Loucy (cell line): ENCODE data around the gene OSBPL1A.

ENCODE experiments used
- H2AFZ ChIP-seq: fragments of 200-600 bp; sonication (generic); 2 replicates; pipeline ENCODE4 v1.6.0; 2016; ENCODE audit warnings: antibody characterized with exemption, mild to moderate bottlenecking, low read length, moderate library complexity
- H3F3A ChIP-seq: fragments of 200-600 bp; 2 replicates; pipeline ENCODE4 v1.6.0; 2016; ENCODE audit warnings: antibody characterized with exemption, low read depth, mild to moderate bottlenecking
- H3K27me3 ChIP-seq: fragments of 200-600 bp; sonication (generic); 2 replicates; pipeline ENCODE4 v1.6.1; 2014; ENCODE audit warnings: low read length, mild to moderate bottlenecking; ENCODE audit not compliant: insufficient read depth, poor library complexity, severe bottlenecking
- H3K36me3 ChIP-seq: fragments of 200-600 bp; sonication (generic); 2 replicates; pipeline ENCODE4 v1.6.1; 2016; ENCODE audit warnings: low read length; ENCODE audit not compliant: insufficient read depth
- H3K4me1 ChIP-seq: fragments of 200-600 bp; sonication (generic); 2 replicates; pipeline ENCODE4 v1.5.1; 2014; ENCODE audit warnings: low read length, mild to moderate bottlenecking; ENCODE audit not compliant: insufficient read depth, poor library complexity, severe bottlenecking
- H3K4me2 ChIP-seq: fragments of 200-600 bp; sonication (generic); 2 replicates; pipeline ENCODE4 v1.6.0; 2014; ENCODE audit warnings: antibody characterized with exemption, low read length, low read depth, mild to moderate bottlenecking; ENCODE audit not compliant: poor library complexity, severe bottlenecking
- H3K4me3 ChIP-seq: fragments of 200-600 bp; sonication (generic); 2 replicates; pipeline ENCODE4 v1.5.1; 2014; ENCODE audit warnings: low read length, mild to moderate bottlenecking, mixed read lengths; ENCODE audit not compliant: poor library complexity, severe bottlenecking
- H3K79me2 ChIP-seq: fragments of 200-600 bp; sonication (generic); 2 replicates; pipeline ENCODE4 v1.6.1; 2014; ENCODE audit warnings: low read length; ENCODE audit not compliant: insufficient read depth
- H3K9ac ChIP-seq: fragments of 200-600 bp; sonication (generic); 2 replicates; pipeline ENCODE4 v1.6.0; 2014; ENCODE audit warnings: mild to moderate bottlenecking, low read depth, low read length, moderate library complexity; ENCODE audit not compliant: poor library complexity, severe bottlenecking
- H3K9me2 ChIP-seq: fragments of 200-600 bp; sonication (generic); replicated peaks from 2 replicates; pipeline ENCODE4 v1.6.1; 2016; ENCODE audit warnings: low read depth, low read length, mixed read lengths
- H3K9me3 ChIP-seq: fragments of 200-600 bp; sonication (generic); 2 replicates; pipeline ENCODE4 v1.6.1; 2014; ENCODE audit warnings: mild to moderate bottlenecking, antibody characterized with exemption, low read length, low read depth; ENCODE audit not compliant: insufficient read depth
- H4K20me1 ChIP-seq: fragments of 200-600 bp; sonication (generic); 2 replicates; pipeline ENCODE4 v1.6.0; 2014; ENCODE audit warnings: antibody characterized with exemption, low read length, mild to moderate bottlenecking; ENCODE audit not compliant: insufficient read depth, poor library complexity, severe bottlenecking
- CTCF ChIP-seq: fragments of 200-600 bp; sonication (generic); conservative IDR thresholded peaks from 2 replicates; pipeline ENCODE4 v1.5.1; 2014; ENCODE audit warnings: mild to moderate bottlenecking, antibody characterized with exemption, low read length
- EZH2phosphoT487 ChIP-seq: fragments of 200-600 bp; IDR thresholded peaks from 2 replicates; pipeline ENCODE4 v1.6.1; 2018; ENCODE audit warnings: antibody characterized with exemption, mild to moderate bottlenecking, moderate library complexity, borderline replicate concordance

Gene OSBPL1A

DNA sequence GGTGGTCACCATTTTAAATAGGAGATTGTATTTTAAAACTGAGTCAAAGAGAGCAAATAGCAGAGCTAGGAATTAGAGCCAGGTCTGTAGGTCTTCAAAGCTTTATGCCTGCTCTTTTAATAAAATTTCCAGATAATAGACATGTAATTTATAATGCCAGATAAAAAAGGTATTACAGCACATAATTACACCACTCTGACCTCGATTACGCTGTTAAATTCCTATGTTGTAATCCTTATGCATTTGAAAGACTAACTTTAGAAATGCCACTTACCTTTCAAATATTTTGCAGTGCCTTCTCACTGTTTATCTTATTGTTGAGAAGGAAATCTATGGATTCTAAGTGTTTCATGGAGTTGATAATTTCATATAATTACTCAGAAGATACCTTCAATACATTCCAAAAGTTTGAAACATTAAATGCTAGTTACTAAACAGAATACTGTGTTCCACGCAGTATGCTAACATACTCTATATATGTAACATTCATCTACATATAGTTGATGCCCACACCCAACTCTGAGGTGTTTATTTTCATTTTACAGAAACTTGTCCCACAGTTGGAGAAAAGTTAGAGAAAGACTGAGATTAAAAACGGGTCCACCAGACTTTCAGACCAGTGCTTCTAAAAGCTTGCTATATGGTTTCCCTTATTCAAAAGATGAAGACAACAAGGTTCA, 120.0 kb downstream of the OSBPL1A start:
- Histone ChIP-seq H3K9me2 (no peaks in the 10 kb centered on the region), H4K20me1 (no peaks in the 10 kb centered on the region), H3K27me3 (no peaks in the 10 kb centered on the region), H3K9ac (no peak overlapping the region), H3K36me3 (no peaks in the 10 kb centered on the region), H3F3A (no peaks in the 10 kb centered on the region), H3K4me1 (no peaks in the 10 kb centered on the region), H3K79me2 (no peaks in the 10 kb centered on the region), H3K9me3 (no peaks in the 10 kb centered on the region), H3K4me3 (no peak overlapping the region), H2AFZ (no peak overlapping the region), H3K4me2 (no peak overlapping the region)
- no peak for TF ChIP-seq EZH2phosphoT487
- TF ChIP-seq CTCF = no peak

- Histone ChIP-seq H3K9me3 (no peaks in the 10 kb centered on the region), H3K4me3 (no peak overlapping the region), H3F3A (no peaks in the 10 kb centered on the region)
These were observed 120.6 kb downstream of the OSBPL1A start for GRCh38 chr18:24276994-24277393.

GRCh38 chr18:24274837-24275236, 122.8 kb downstream of the OSBPL1A start:
- TF ChIP-seq CTCF (no peak), EZH2phosphoT487 (no peak)
- Histone ChIP-seq H3K9me3 (no peaks in the 10 kb centered on the region), H3K4me3 (no peak overlapping the region), H3K9ac (no peak overlapping the region), H4K20me1 (no peaks in the 10 kb centered on the region), H3K79me2 (no peaks in the 10 kb centered on the region), H3K4me2 (no peak overlapping the region), H2AFZ (no peak overlapping the region), H3K9me2 (no peaks in the 10 kb centered on the region), H3K36me3 (no peaks in the 10 kb centered on the region), H3K4me1 (no peaks in the 10 kb centered on the region), H3F3A (no peaks in the 10 kb centered on the region), H3K27me3 (no peaks in the 10 kb centered on the region)

More at GRCh38 chr18:24276994-24277393, 120.6 kb downstream of the OSBPL1A start:
- no peaks in the 10 kb centered on the region for H3K27me3 ChIP-seq
- no peak overlapping the region for H3K4me2 ChIP-seq
- H3K79me2 ChIP-seq = no peaks in the 10 kb centered on the region
- H3K9ac ChIP-seq = no peak overlapping the region
- no peak overlapping the region for H2AFZ ChIP-seq
- no peaks in the 10 kb centered on the region for H4K20me1 ChIP-seq
- H3K36me3 ChIP-seq = no peaks in the 10 kb centered on the region
- TF ChIP-seq CTCF (no peak), EZH2phosphoT487 (no peak)
- no peaks in the 10 kb centered on the region for H3K4me1 ChIP-seq
- no peaks in the 10 kb centered on the region for H3K9me2 ChIP-seq
